Chondrocyte (in vitro differentiated cells): ENCODE measurements around the gene VPS13C. TPM values are rescaled to one million over a fixed set of nuclear protein-coding genes. Genes with fewer than 3 reads are reported as not detected.

Experiments
- DNase-seq: peaks from one replicate; pipeline ENCODE4 v3.0.0; 2021; ENCODE audit warnings: mixed read lengths, low spot score
- H3K27ac Mint-ChIP-seq: one replicate; pipeline ENCODE4 v1.8.0; 2021; ENCODE audit warnings: mild to moderate bottlenecking, moderate library complexity, mixed read lengths; ENCODE audit not compliant: unreplicated experiment
- H3K27me3 Mint-ChIP-seq: 2 replicates; pipeline ENCODE4 v1.8.0; 2021; ENCODE audit warnings: low read depth, mixed read lengths
- H3K36me3 Mint-ChIP-seq: 2 replicates; pipeline ENCODE4 v1.8.0; 2021; ENCODE audit warnings: low read depth, mixed read lengths
- H3K4me1 Mint-ChIP-seq: 2 replicates; pipeline ENCODE4 v1.8.0; 2021; ENCODE audit warnings: low read depth, mild to moderate bottlenecking, mixed read lengths
- H3K4me3 Mint-ChIP-seq: one replicate; pipeline ENCODE4 v1.8.0; 2021; ENCODE audit warnings: mild to moderate bottlenecking, moderate library complexity, mixed read lengths; ENCODE audit not compliant: unreplicated experiment
- H3K9me3 Mint-ChIP-seq: 2 replicates; pipeline ENCODE4 v1.8.0; 2021; ENCODE audit warnings: low read depth, mixed read lengths
- CTCF ChIP-seq: fragments of 200-600 bp; sonication (generic); IDR thresholded peaks from 2 replicates; pipeline ENCODE4 v1.5.0; 2021; ENCODE audit warnings: antibody characterized with exemption, mild to moderate bottlenecking, moderate library complexity
- total RNA-seq: library from RNA; stranded (reverse); gene quantifications from 3 replicates; pipeline ENCODE4 v1.2.1, GENCODE V29; 2021

VPS13C gene
- total RNA-seq, 1 donor from 2014 or later, result 46.0 TPM

DNA sequence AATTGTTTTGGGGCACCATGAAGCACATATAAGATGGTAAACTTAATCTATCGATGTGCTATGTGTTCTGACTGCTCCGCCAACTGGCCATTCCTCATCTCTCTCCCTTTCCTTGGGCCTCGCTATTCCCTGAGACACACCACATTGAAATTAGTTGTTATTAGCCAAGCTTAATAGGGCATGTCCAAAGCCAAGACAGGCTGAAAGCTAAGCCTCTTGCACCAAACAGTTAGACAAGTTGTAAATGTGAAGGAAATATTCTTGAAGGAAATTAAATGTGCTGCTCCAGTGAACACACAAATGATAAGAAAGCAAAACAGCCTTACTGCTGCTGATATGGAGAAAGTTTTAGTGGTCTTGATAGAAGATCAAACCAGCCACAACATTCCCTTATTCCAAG, 45.8 kb upstream of the VPS13C start:
- H3K27me3 Mint-ChIP-seq, result no peaks in the 10 kb centered on the region
- H3K4me1 Mint-ChIP-seq, result peaks cover 20% of the 10 kb centered on the region
- TF ChIP-seq CTCF, result no peak
- no peaks in the 10 kb centered on the region for H3K9me3 Mint-ChIP-seq
- no peak overlapping the region for H3K4me3 Mint-ChIP-seq
- no peak overlapping the region for H3K27ac Mint-ChIP-seq
- no peak for DNase-seq
- no peaks in the 10 kb centered on the region for H3K36me3 Mint-ChIP-seq

DNA sequence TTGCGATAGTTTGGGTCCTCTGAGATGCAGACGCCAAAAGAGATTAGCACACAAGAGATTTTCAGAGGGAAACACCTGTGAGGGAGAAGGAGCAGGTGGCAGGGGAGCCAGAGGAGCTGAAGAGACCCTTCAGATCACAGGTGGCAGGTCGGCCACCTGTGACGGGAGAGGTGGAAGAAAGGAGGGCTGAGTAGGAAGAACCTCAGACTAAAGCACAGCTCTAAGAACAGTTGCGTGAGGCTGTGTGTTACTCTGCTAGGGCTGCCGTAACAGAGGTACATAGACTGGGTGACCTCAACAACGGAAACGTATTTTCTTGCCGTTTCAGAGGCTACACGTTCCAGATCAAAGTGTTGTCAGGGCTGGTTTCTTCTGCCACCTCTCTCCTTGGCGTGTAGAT, 45.0 kb upstream of the VPS13C start:
- DNase-seq, result no peak
- Mint-ChIP-seq H3K27ac (no peak overlapping the region), H3K9me3 (no peaks in the 10 kb centered on the region), H3K36me3 (no peaks in the 10 kb centered on the region), H3K27me3 (no peaks in the 10 kb centered on the region), H3K4me3 (no peak overlapping the region), H3K4me1 (peaks cover 12% of the 10 kb centered on the region)
- no peak for TF ChIP-seq CTCF

- H3K4me3 Mint-ChIP-seq, result no peak overlapping the region
- H3K27ac Mint-ChIP-seq, result no peak overlapping the region
- H3K9me3 Mint-ChIP-seq, result no peaks in the 10 kb centered on the region
- peaks cover 8% of the 10 kb centered on the region for H3K4me1 Mint-ChIP-seq
- H3K27me3 Mint-ChIP-seq, result no peaks in the 10 kb centered on the region
- no peak for DNase-seq
- no peaks in the 10 kb centered on the region for H3K36me3 Mint-ChIP-seq
- no peak for TF ChIP-seq CTCF
Observed at GRCh38 chr15:62104846-62105245, 44.6 kb upstream of the VPS13C start.

DNA sequence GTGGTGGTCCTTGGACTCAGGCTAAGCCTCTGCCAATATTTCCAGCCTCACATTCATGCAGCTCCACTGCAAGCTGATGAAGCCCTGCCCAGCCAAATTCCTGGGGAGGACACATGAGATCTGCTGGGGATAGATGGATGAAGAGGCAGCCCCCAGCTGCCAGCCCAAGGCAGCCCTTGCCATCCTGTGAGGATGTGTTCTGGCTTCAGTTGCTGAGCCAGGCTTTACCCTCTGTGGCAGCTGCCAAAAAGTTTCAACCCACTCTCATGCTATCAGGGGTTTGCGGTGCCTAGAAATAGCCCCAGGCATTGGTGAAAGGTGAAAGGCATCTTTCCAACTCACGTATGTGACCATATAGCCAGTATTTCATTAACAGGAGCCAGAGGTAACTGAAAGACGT, 44.2 kb upstream of the VPS13C start:
- Mint-ChIP-seq H3K27me3 (no peaks in the 10 kb centered on the region), H3K4me3 (no peak overlapping the region), H3K9me3 (no peaks in the 10 kb centered on the region), H3K27ac (no peak overlapping the region), H3K36me3 (no peaks in the 10 kb centered on the region), H3K4me1 (peaks cover 6% of the 10 kb centered on the region)
- no peak for TF ChIP-seq CTCF
- no peak for DNase-seq

DNA sequence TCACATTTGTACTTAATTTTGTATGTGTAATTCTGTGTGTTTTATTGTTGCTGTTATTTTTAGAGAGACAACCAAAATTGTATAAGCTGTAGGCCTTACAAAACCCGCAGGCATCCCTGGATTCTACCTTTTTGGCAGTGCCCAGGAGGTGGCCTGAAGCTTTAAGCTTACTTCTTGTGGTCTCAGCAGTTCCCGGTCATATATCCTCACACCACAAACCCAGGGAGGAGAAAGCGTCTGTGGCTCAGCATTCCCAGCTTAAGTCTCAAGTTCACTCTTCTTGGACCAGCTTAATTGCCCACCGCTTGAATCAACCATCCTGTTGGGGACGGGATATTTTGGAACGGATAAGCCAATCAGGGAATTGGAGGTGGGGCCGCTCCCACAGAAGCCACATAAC, 43.2 kb upstream of the VPS13C start:
- Mint-ChIP-seq H3K36me3 (no peaks in the 10 kb centered on the region), H3K4me1 (peaks cover 10% of the 10 kb centered on the region), H3K27me3 (no peaks in the 10 kb centered on the region), H3K9me3 (no peaks in the 10 kb centered on the region), H3K4me3 (no peak overlapping the region), H3K27ac (no peak overlapping the region)
- no peak for TF ChIP-seq CTCF
- DNase-seq, result no peak
